Measurements from ENCODE around the gene ATF6.

ATF6 gene

DNA sequence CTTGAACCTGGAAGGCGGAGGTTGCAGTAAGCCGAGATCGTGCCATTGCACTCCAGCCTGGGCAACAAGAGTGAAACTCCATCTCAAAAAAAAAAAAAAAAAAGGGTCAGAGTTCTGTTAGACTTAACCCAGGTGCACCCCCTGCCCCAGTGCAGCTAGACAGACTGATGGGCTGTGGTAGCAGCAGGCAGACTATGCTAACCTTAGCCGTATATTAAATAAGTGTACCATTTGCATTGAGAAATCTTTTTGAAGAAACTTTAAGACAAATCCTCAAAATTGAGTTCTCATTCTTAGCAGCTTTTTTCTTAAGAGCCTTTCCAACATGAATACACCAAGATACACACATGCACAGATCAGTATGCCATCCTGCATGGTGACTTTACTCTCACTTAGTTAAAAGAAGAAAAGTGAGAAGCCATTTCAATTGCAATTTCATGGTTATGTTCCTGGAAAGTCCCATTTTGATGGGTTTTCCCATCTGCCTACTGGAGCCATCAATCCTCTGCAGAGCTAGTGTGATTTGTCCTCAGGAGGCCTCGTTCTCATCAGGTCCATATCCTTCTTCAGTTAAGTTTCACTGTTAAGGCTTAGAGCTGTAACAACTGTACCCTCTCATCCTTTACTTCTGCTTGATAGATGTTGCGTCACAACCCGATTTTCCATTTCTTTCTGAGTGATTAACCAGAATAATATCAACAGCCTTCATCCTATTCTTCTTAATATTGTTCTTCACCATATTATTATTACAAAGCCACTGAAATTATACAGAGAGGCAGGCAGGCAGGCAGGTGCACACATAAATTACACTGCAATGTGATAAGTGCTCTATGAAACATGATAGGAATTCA lies 37.5 kb upstream of the ATF6 start:
- Histone ChIP-seq H3K36me3 (ENCODE audit: insufficient read depth, insufficient read length, low read length) (no peaks in the 10 kb centered on the region), H3K27me3 (ENCODE audit: insufficient read depth, insufficient read length) (peaks cover 51% of the 10 kb centered on the region), H3K9ac (ENCODE audit: insufficient read length, low read depth) (no peak overlapping the region), H3K9me3 (ENCODE audit: insufficient read depth, low read length) (no peaks in the 10 kb centered on the region), H3K4me3 (ENCODE audit: insufficient read length, low read depth) (no peak overlapping the region), H3K4me1 (ENCODE audit: insufficient read depth, insufficient read length) (peaks cover 6% of the 10 kb centered on the region)
- no peak for DNase-seq (ENCODE audit: low read depth, low spot score)
- no peak for TF ChIP-seq SUZ12 (IDR thresholded peaks at IDR 0.05; ENCODE audit: extremely low read depth, insufficient read depth, insufficient read length)

DNA sequence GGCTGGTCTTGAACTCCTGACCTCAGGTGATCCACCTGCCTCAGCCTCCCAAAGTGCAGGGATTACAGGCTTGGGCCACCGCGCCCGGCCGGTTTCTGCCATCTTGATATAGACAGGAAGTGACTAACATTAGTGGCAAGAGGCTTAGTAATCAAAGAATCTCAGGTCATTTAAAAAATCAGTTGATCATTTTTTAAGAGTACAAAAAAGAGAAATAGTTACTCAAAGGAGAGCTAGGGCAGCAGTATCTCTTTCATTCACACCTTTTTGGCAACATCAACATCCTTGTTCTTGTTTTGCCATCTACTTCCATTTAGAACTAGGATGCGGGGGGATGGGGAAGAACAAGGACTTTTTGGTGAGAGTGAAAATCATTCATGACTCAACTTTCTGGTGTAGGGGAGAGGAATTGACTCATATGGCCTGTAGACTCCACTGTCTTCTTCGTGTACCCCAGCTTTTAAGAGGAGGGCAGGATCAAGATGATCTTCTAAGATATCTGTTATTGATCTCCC lies 36.0 kb upstream of the ATF6 start:
- no peaks in the 10 kb centered on the region for H3K36me3 ChIP-seq (ENCODE audit: insufficient read depth, insufficient read length, low read length)
- no peak for DNase-seq (ENCODE audit: low read depth, low spot score)
- H3K9me3 ChIP-seq (ENCODE audit: insufficient read depth, low read length) = no peaks in the 10 kb centered on the region
- peaks cover 4% of the 10 kb centered on the region for H3K4me1 ChIP-seq (ENCODE audit: insufficient read depth, insufficient read length)
- H3K9ac ChIP-seq (ENCODE audit: insufficient read length, low read depth) = no peak overlapping the region
- no peak overlapping the region for H3K4me3 ChIP-seq (ENCODE audit: insufficient read length, low read depth)
- peaks cover 37% of the 10 kb centered on the region for H3K27me3 ChIP-seq (ENCODE audit: insufficient read depth, insufficient read length)
- no peak for TF ChIP-seq YY1 (IDR thresholded peaks at IDR 0.05; ENCODE audit: insufficient read depth, insufficient read length)
- no peak for TF ChIP-seq SUZ12 (IDR thresholded peaks at IDR 0.05; ENCODE audit: extremely low read depth, insufficient read depth, insufficient read length)
- TF ChIP-seq ZNF274 (IDR thresholded peaks at IDR 0.05; ENCODE audit: low read depth, low read length) = no peak

- H3K36me3 ChIP-seq (ENCODE audit: insufficient read depth, insufficient read length, low read length) = no peaks in the 10 kb centered on the region
- H3K4me1 ChIP-seq (ENCODE audit: insufficient read depth, insufficient read length) = no peaks in the 10 kb centered on the region
- H3K27me3 ChIP-seq (ENCODE audit: insufficient read depth, insufficient read length) = peaks cover 26% of the 10 kb centered on the region
- no peaks in the 10 kb centered on the region for H3K9me3 ChIP-seq (ENCODE audit: insufficient read depth, low read length)
- no peak overlapping the region for H3K9ac ChIP-seq (ENCODE audit: insufficient read length, low read depth)
- DNase-seq (ENCODE audit: low read depth, low spot score) = no peak
- TF ChIP-seq YY1 (IDR thresholded peaks at IDR 0.05; ENCODE audit: insufficient read depth, insufficient read length) (no peak), ZNF274 (IDR thresholded peaks at IDR 0.05; ENCODE audit: low read depth, low read length) (no peak), SUZ12 (IDR thresholded peaks at IDR 0.05; ENCODE audit: extremely low read depth, insufficient read depth, insufficient read length) (no peak)
- H3K4me3 ChIP-seq (ENCODE audit: insufficient read length, low read depth) = no peak overlapping the region
These were observed 34.9 kb upstream of the ATF6 start for GRCh38 chr1:161731241-161731640.

DNA sequence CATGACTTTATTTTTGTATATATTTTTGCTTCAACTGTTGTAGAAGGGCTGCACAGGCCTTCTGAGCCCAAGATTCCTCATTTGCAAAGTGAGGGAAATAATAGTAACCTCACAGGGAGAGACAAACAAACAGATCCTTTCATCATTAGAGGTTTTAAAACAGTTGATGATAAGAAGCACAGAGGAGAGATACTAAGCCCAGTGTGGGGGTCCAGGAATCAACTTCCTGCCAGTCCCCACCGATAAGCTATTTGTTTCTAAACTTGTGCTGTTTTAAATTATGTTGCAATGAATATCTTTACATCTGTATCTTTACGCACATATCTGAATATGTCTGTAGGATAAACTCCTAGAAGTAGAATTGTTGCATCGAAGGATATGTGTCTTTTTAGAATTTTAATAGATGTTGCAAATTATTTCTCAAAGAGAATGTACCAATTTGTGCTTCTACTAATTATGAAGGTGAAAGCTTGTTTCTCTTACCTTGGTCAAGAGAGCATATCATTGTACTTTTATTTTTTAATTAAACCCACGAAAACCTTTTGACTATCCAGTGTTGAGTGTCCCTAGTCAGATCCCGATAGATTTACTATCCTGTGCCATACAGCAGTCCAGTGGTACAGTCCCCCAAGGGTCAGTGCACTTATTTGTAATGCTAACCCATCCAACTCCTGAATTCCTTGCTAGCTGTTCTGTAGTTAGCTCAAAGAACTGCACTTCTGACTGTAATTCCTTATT lies 34.0 kb upstream of the ATF6 start:
- DNase-seq (ENCODE audit: low read depth, low spot score) = no peak
- Histone ChIP-seq H3K4me3 (ENCODE audit: insufficient read length, low read depth) (no peak overlapping the region), H3K36me3 (ENCODE audit: insufficient read depth, insufficient read length, low read length) (no peaks in the 10 kb centered on the region), H3K9me3 (ENCODE audit: insufficient read depth, low read length) (no peaks in the 10 kb centered on the region), H3K9ac (ENCODE audit: insufficient read length, low read depth) (no peak overlapping the region), H3K27me3 (ENCODE audit: insufficient read depth, insufficient read length) (peaks cover 19% of the 10 kb centered on the region), H3K4me1 (ENCODE audit: insufficient read depth, insufficient read length) (no peaks in the 10 kb centered on the region)
- TF ChIP-seq SUZ12 (IDR thresholded peaks at IDR 0.05; ENCODE audit: extremely low read depth, insufficient read depth, insufficient read length) (no peak), YY1 (IDR thresholded peaks at IDR 0.05; ENCODE audit: insufficient read depth, insufficient read length) (no peak), ZNF274 (IDR thresholded peaks at IDR 0.05; ENCODE audit: low read depth, low read length) (no peak)

- Histone ChIP-seq H3K4me1 (ENCODE audit: insufficient read depth, insufficient read length) (no peaks in the 10 kb centered on the region), H3K27me3 (ENCODE audit: insufficient read depth, insufficient read length) (peaks cover 10% of the 10 kb centered on the region), H3K9ac (ENCODE audit: insufficient read length, low read depth) (no peak overlapping the region), H3K4me3 (ENCODE audit: insufficient read length, low read depth) (no peak overlapping the region), H3K9me3 (ENCODE audit: insufficient read depth, low read length) (no peaks in the 10 kb centered on the region), H3K36me3 (ENCODE audit: insufficient read depth, insufficient read length, low read length) (no peaks in the 10 kb centered on the region)
- TF ChIP-seq ZNF274 (IDR thresholded peaks at IDR 0.05; ENCODE audit: low read depth, low read length) (no peak), SUZ12 (IDR thresholded peaks at IDR 0.05; ENCODE audit: extremely low read depth, insufficient read depth, insufficient read length) (no peak), YY1 (IDR thresholded peaks at IDR 0.05; ENCODE audit: insufficient read depth, insufficient read length) (no peak)
- no peak for DNase-seq (ENCODE audit: low read depth, low spot score)
These were observed 32.6 kb upstream of the ATF6 start for GRCh38 chr1:161733526-161733925.

GRCh38 chr1:161735837-161736236 lies 30.3 kb upstream of the ATF6 start:
- Histone ChIP-seq H3K4me1 (ENCODE audit: insufficient read depth, insufficient read length) (no peaks in the 10 kb centered on the region), H3K36me3 (ENCODE audit: insufficient read depth, insufficient read length, low read length) (no peaks in the 10 kb centered on the region), H3K4me3 (ENCODE audit: insufficient read length, low read depth) (no peak overlapping the region), H3K9ac (ENCODE audit: insufficient read length, low read depth) (no peak overlapping the region), H3K27me3 (ENCODE audit: insufficient read depth, insufficient read length) (peaks cover 3% of the 10 kb centered on the region), H3K9me3 (ENCODE audit: insufficient read depth, low read length) (no peaks in the 10 kb centered on the region)
- DNase-seq (ENCODE audit: low read depth, low spot score) = no peak
- no peak for TF ChIP-seq ZNF274 (IDR thresholded peaks at IDR 0.05; ENCODE audit: low read depth, low read length)
- no peak for TF ChIP-seq SUZ12 (IDR thresholded peaks at IDR 0.05; ENCODE audit: extremely low read depth, insufficient read depth, insufficient read length)
- no peak for TF ChIP-seq YY1 (IDR thresholded peaks at IDR 0.05; ENCODE audit: insufficient read depth, insufficient read length)

- Histone ChIP-seq H3K36me3 (ENCODE audit: insufficient read depth, insufficient read length, low read length) (no peaks in the 10 kb centered on the region), H3K4me3 (ENCODE audit: insufficient read length, low read depth) (no peak overlapping the region), H3K9me3 (ENCODE audit: insufficient read depth, low read length) (no peaks in the 10 kb centered on the region), H3K9ac (ENCODE audit: insufficient read length, low read depth) (no peak overlapping the region), H3K27me3 (ENCODE audit: insufficient read depth, insufficient read length) (peaks cover 3% of the 10 kb centered on the region), H3K4me1 (ENCODE audit: insufficient read depth, insufficient read length) (no peaks in the 10 kb centered on the region)
- peak; percentile 39 for DNase-seq (ENCODE audit: low read depth, low spot score)
- TF ChIP-seq YY1 (IDR thresholded peaks at IDR 0.05; ENCODE audit: insufficient read depth, insufficient read length) = no peak
- TF ChIP-seq SUZ12 (IDR thresholded peaks at IDR 0.05; ENCODE audit: extremely low read depth, insufficient read depth, insufficient read length) = no peak
- TF ChIP-seq ZNF274 (IDR thresholded peaks at IDR 0.05; ENCODE audit: low read depth, low read length) = no peak
These were observed 29.7 kb upstream of the ATF6 start for GRCh38 chr1:161736335-161736969.
